Measurements from ENCODE around the gene HTT.

Gene HTT

GRCh38 chr4:3226944-3227343 lies 152.5 kb downstream of the HTT start:
- DNase-seq (ENCODE audit: insufficient read length, low spot score) (no peak), FAIRE-seq (no peak)
- TF ChIP-seq CTCF (IDR thresholded peaks at IDR 0.05; ENCODE audit: insufficient read depth, missing control alignments), result no peak

- TF ChIP-seq CTCF (IDR thresholded peaks at IDR 0.05; ENCODE audit: insufficient read depth, missing control alignments), result no peak
- FAIRE-seq, result no peak
- DNase-seq (ENCODE audit: insufficient read length, low spot score), result no peak
Observed at GRCh38 chr4:3227878-3228675, 153.6 kb downstream of the HTT start.

GRCh38 chr4:3228881-3229280 lies 154.4 kb downstream of the HTT start:
- FAIRE-seq (no peak), DNase-seq (ENCODE audit: insufficient read length, low spot score) (no peak)
- TF ChIP-seq CTCF (IDR thresholded peaks at IDR 0.05; ENCODE audit: insufficient read depth, missing control alignments), result no peak

GRCh38 chr4:3229328-3229727 lies 154.8 kb downstream of the HTT start:
- TF ChIP-seq CTCF (IDR thresholded peaks at IDR 0.05; ENCODE audit: insufficient read depth, missing control alignments), result no peak

GRCh38 chr4:3229964-3230363 lies 155.5 kb downstream of the HTT start:
- no peak for DNase-seq (ENCODE audit: insufficient read length, low spot score)
- TF ChIP-seq CTCF (IDR thresholded peaks at IDR 0.05; ENCODE audit: insufficient read depth, missing control alignments), result no peak
- no peak for FAIRE-seq

More at GRCh38 chr4:3229328-3229727, 154.8 kb downstream of the HTT start:
- no peak for FAIRE-seq
- no peak for DNase-seq (ENCODE audit: insufficient read length, low spot score)

- no peak for FAIRE-seq
- no peak for DNase-seq (ENCODE audit: insufficient read length, low spot score)
- TF ChIP-seq CTCF (IDR thresholded peaks at IDR 0.05; ENCODE audit: insufficient read depth, missing control alignments), result no peak
Observed at GRCh38 chr4:3231471-3231870, 157.0 kb downstream of the HTT start.

GRCh38 chr4:3232001-3232400 lies 157.5 kb downstream of the HTT start:
- DNase-seq (ENCODE audit: insufficient read length, low spot score) (no peak), FAIRE-seq (no peak)
- no peak for TF ChIP-seq CTCF (IDR thresholded peaks at IDR 0.05; ENCODE audit: insufficient read depth, missing control alignments)
